Fibroblast of peridontal ligament (primary cell): ENCODE measurements around the gene CARD19.

Experiments
- DNase-seq: peaks from one replicate; pipeline ENCODE4 v3.0.0-alpha.2; 2010; ENCODE audit errors: extremely low read depth

The CARD19 gene

GRCh38 chr9:93161786-93162562 lies 66.0 kb downstream of the CARD19 start:
- DNase-seq: peak; percentile 39
